Bronchial epithelial cell (primary cell): ENCODE data around the gene PDE4B. TPM values are rescaled to one million over a fixed set of nuclear protein-coding genes. Genes with fewer than 3 reads are reported as not detected.

Experiments
- DNase-seq: peaks from one replicate; pipeline ENCODE4 v3.0.0-alpha.2; 2010; ENCODE audit warnings: low read depth
- FAIRE-seq: peaks from 2 replicates; lab custom pipeline; 2011; peaks lifted over from hg19 to GRCh38; lab: Jason Lieb, UNC
- H3K27me3 ChIP-seq: 2 replicates; pipeline ENCODE4 v1.5.1; 2011; ENCODE audit warnings: low read length; ENCODE audit not compliant: control insufficient read depth, insufficient read depth
- H3K36me3 ChIP-seq: 2 replicates; pipeline ENCODE4 v1.5.1; 2011; ENCODE audit warnings: low read length; ENCODE audit not compliant: control insufficient read depth, insufficient read depth
- H3K4me3 ChIP-seq: 2 replicates; pipeline ENCODE4 v1.5.1; 2011; ENCODE audit warnings: mild to moderate bottlenecking, low read depth, low read length, control low read depth
- CTCF ChIP-seq: IDR thresholded peaks from 2 replicates; pipeline ENCODE4 v1.5.1; 2011; ENCODE audit warnings: mild to moderate bottlenecking, moderate library complexity, low read length, control low read depth, inconsistent platforms; ENCODE audit not compliant: insufficient read depth, severe bottlenecking
- total RNA-seq: library from RNA; depleted of rRNA; stranded (reverse); fragments of >200 nt; gene quantifications from 2 replicates; pipeline ENCODE4 v1.2.1, GENCODE V29; 2014

The PDE4B gene
- total RNA-seq, 1 donor from 2014 or later, result 0.26 TPM

- H3K36me3 ChIP-seq, result no peaks in the 10 kb centered on the region
- DNase-seq (no peak), FAIRE-seq (no peak)
- TF ChIP-seq CTCF, result no peak
- no peak overlapping the region for H3K4me3 ChIP-seq
- H3K27me3 ChIP-seq, result peaks cover 17% of the 10 kb centered on the region
Observed at GRCh38 chr1:65795311-65795710, 2.6 kb downstream of the PDE4B start.

- no peak for TF ChIP-seq CTCF
- Histone ChIP-seq H3K36me3 (no peaks in the 10 kb centered on the region), H3K4me3 (no peak overlapping the region), H3K27me3 (peaks cover 3% of the 10 kb centered on the region)
- no peak for DNase-seq
- no peak for FAIRE-seq
Observed at GRCh38 chr1:65799601-65800000, 6.9 kb downstream of the PDE4B start.

GRCh38 chr1:65804584-65804983 is 11.9 kb downstream of the PDE4B start:
- H3K27me3 ChIP-seq, result peaks cover 1% of the 10 kb centered on the region
- no peak for TF ChIP-seq CTCF
- no peak for FAIRE-seq
- H3K4me3 ChIP-seq, result no peak overlapping the region
- no peaks in the 10 kb centered on the region for H3K36me3 ChIP-seq
- DNase-seq, result no peak

- no peak for FAIRE-seq
- H3K27me3 ChIP-seq, result peaks cover 1% of the 10 kb centered on the region
- TF ChIP-seq CTCF, result no peak
- no peak overlapping the region for H3K4me3 ChIP-seq
- no peaks in the 10 kb centered on the region for H3K36me3 ChIP-seq
- DNase-seq, result peak; percentile 73
Observed at GRCh38 chr1:65812065-65812464, 19.4 kb downstream of the PDE4B start.

GRCh38 chr1:65813956-65814355 is 21.3 kb downstream of the PDE4B start:
- TF ChIP-seq CTCF, result no peak
- peak; percentile 43 for DNase-seq
- Histone ChIP-seq H3K27me3 (no peaks in the 10 kb centered on the region), H3K36me3 (no peaks in the 10 kb centered on the region), H3K4me3 (no peak overlapping the region)
- no peak for FAIRE-seq

- Histone ChIP-seq H3K27me3 (no peaks in the 10 kb centered on the region), H3K4me3 (no peak overlapping the region), H3K36me3 (no peaks in the 10 kb centered on the region)
- DNase-seq (no peak), FAIRE-seq (no peak)
- no peak for TF ChIP-seq CTCF
Observed at GRCh38 chr1:65814752-65815151, 22.1 kb downstream of the PDE4B start.
